Cerebellar nuclear complex (tissue), 1 donor: Measurements from ENCODE around the gene SNRNP35.
"Not testable (repeated sequence)": the region's sequence is repeated elsewhere in the genome, so short reads cannot be mapped to it uniquely, and the experiment has no call there.

Experiments
- DNase-seq, 2 experiments: peaks; one replicate each; lab custom pipeline; 2025; lab: John Stamatoyannopoulos, UW

The SNRNP35 gene

GRCh38 chr12:123489580-123489979 lies 31.6 kb downstream of the SNRNP35 start:
- no peak for DNase-seq

GRCh38 chr12:123490089-123490488 lies 32.1 kb downstream of the SNRNP35 start:
- DNase-seq = no peak

- DNase-seq = no peak
These were observed 33.1 kb downstream of the SNRNP35 start for GRCh38 chr12:123491056-123491455.

GRCh38 chr12:123491481-123491880 lies 33.5 kb downstream of the SNRNP35 start:
- no peak for DNase-seq

- not testable (repeated sequence) for DNase-seq
These were observed 34.5 kb downstream of the SNRNP35 start for GRCh38 chr12:123492339-123493039.

GRCh38 chr12:123494124-123494851 lies 36.3 kb downstream of the SNRNP35 start:
- DNase-seq = no peak

GRCh38 chr12:123497065-123497464 lies 39.1 kb downstream of the SNRNP35 start:
- no peak for DNase-seq

GRCh38 chr12:123498126-123498825 lies 40.3 kb downstream of the SNRNP35 start:
- DNase-seq = no peak

GRCh38 chr12:123499332-123499731 lies 41.4 kb downstream of the SNRNP35 start:
- DNase-seq = no peak

- no peak for DNase-seq
These were observed 44.3 kb downstream of the SNRNP35 start for GRCh38 chr12:123502163-123502704.

- DNase-seq = no peak
These were observed 48.3 kb downstream of the SNRNP35 start for GRCh38 chr12:123506059-123506842.

- no peak for DNase-seq
These were observed 48.9 kb downstream of the SNRNP35 start for GRCh38 chr12:123506843-123507236.

GRCh38 chr12:123512838-123513665 lies 55.1 kb downstream of the SNRNP35 start:
- DNase-seq = no peak

- DNase-seq = no peak
These were observed 55.9 kb downstream of the SNRNP35 start for GRCh38 chr12:123513805-123514204.

GRCh38 chr12:123514582-123515221 lies 56.8 kb downstream of the SNRNP35 start:
- DNase-seq = not testable (repeated sequence)

- DNase-seq = no peak
These were observed 58.4 kb downstream of the SNRNP35 start for GRCh38 chr12:123516216-123516780.
